ENCODE results near the gene E2F2.
A peak's percentile ranks its signal among the peaks of the same experiment; 100 is the strongest.

The E2F2 gene

GRCh38 chr1:23556635-23557470 lies 25.8 kb upstream of the E2F2 start (continued):
- peak; percentile 31 for TF ChIP-seq ZXDB (tag by site-specific recombination; IDR thresholded peaks at IDR 0.05)
- peak; percentile 62 for TF ChIP-seq PATZ1 (tag by site-specific recombination; IDR thresholded peaks at IDR 0.05)
- peak; percentile 85 for TF ChIP-seq ZIC2 (tag by site-specific recombination; IDR thresholded peaks at IDR 0.05)
- TF ChIP-seq IKZF3 (tag by site-specific recombination; IDR thresholded peaks at IDR 0.05), result peak; percentile 39; the same call in 1 of the 2 replicates
- TF ChIP-seq ZEB2 (tag by site-specific recombination; IDR thresholded peaks at IDR 0.05), result peak; percentile 36; the same call in 1 of the 2 replicates
- TF ChIP-seq SP3 (tag by site-specific recombination; IDR thresholded peaks at IDR 0.05), result 0 out of 2 replicates have a peak, but pooled peaks have one; percentile 13
- no peak for TF ChIP-seq TCF7L2 (IDR thresholded peaks at IDR 0.05; ENCODE audit: borderline replicate concordance, low read depth, low read length)
- TF ChIP-seq GLIS1 (tag by site-specific recombination; IDR thresholded peaks at IDR 0.05), result peak; percentile 99
- 0 out of 2 replicates have a peak, but pooled peaks have one; percentile 67 for TF ChIP-seq HOXC10 (CRISPR knock-in tag; IDR thresholded peaks at IDR 0.05)
- no peak for TF ChIP-seq REPIN1 (tag by site-specific recombination; IDR thresholded peaks at IDR 0.05; ENCODE audit: low read depth)
- TF ChIP-seq ZNF248 (tag by site-specific recombination; IDR thresholded peaks at IDR 0.05), result no peak
- TF ChIP-seq ZFP3 (tag by site-specific recombination; IDR thresholded peaks at IDR 0.05; ENCODE audit: low read depth), result no peak
- TF ChIP-seq ZNF121 (tag by site-specific recombination; IDR thresholded peaks at IDR 0.05), result peak; percentile 56; the same call in 1 of the 2 replicates
- peak; percentile 73; the same call in 1 of the 2 replicates for TF ChIP-seq ZNF24 (tag by site-specific recombination; IDR thresholded peaks at IDR 0.05)
- TF ChIP-seq ZNF157 (tag by site-specific recombination; IDR thresholded peaks at IDR 0.05), result no peak
- TF ChIP-seq ZNF776 (tag by site-specific recombination; IDR thresholded peaks at IDR 0.05; ENCODE audit: borderline replicate concordance), result no peak
- TF ChIP-seq ZFP37 (tag by site-specific recombination; IDR thresholded peaks at IDR 0.05), result peak; percentile 28; the same call in 1 of the 2 replicates
- no peak for TF ChIP-seq KLF7 (tag by site-specific recombination; IDR thresholded peaks at IDR 0.05; ENCODE audit: borderline replicate concordance)
- 0 out of 2 replicates have a peak, but pooled peaks have one; percentile 18 for TF ChIP-seq TSHZ1 (tag by site-specific recombination; IDR thresholded peaks at IDR 0.05; ENCODE audit: borderline replicate concordance)
- 0 out of 2 replicates have a peak, but pooled peaks have one; percentile 7 for TF ChIP-seq ZNF10 (tag by site-specific recombination; IDR thresholded peaks at IDR 0.05)
- TF ChIP-seq PRDM10 (tag by site-specific recombination; IDR thresholded peaks at IDR 0.05), result peak; percentile 80
- TF ChIP-seq GLIS2 (tag by site-specific recombination; IDR thresholded peaks at IDR 0.05), result peak; percentile 94
- 0 out of 2 replicates have a peak, but pooled peaks have one; percentile 17 for TF ChIP-seq KLF16 (tag by site-specific recombination; IDR thresholded peaks at IDR 0.05)
- TF ChIP-seq OVOL3 (tag by site-specific recombination; IDR thresholded peaks at IDR 0.05), result no peak
- no peak for TF ChIP-seq MYNN (tag by site-specific recombination; IDR thresholded peaks at IDR 0.05; ENCODE audit: borderline replicate concordance)
- TF ChIP-seq ZNF639 (tag by site-specific recombination; IDR thresholded peaks at IDR 0.05), result peak; percentile 65; the same call in 1 of the 2 replicates
- no peak for TF ChIP-seq ZNF513 (tag by site-specific recombination; IDR thresholded peaks at IDR 0.05)
